Body of pancreas (tissue), 4 donors: Measurements from ENCODE around the gene RPS6KA2. TPM values are rescaled to one million over a fixed set of nuclear protein-coding genes. Genes with fewer than 3 reads are reported as not detected.

Experiments used
- ATAC-seq: fragments of 150-250 bp; one replicate; pipeline ENCODE4 v1.9.1; 2016
- DNase-seq, 4 donors: peaks; one replicate each; pipeline ENCODE4 v3.0.0-alpha.2; 2019
- H3K27ac ChIP-seq, 4 donors: fragments of 200-600 bp; sonication (generic); 1 replicate in 3 of 4; 2 replicates in 1 of 4; pipeline versions ENCODE4 v1.5.1 to v1.6.1; 2016 to 2019; ENCODE audit warnings: mild to moderate bottlenecking in 1 of 4, mixed read lengths in 1 of 4, moderate library complexity in 1 of 4
- H3K27me3 ChIP-seq, 2 donors: fragments of 200-600 bp; sonication (generic); one replicate each; pipeline ENCODE4 v1.6.0; 2016; ENCODE audit warnings: mild to moderate bottlenecking in 1 of 2
- H3K36me3 ChIP-seq, 2 donors: fragments of 200-600 bp; sonication (generic); replicated peaks in 1 of 2; 2 replicates each; pipeline ENCODE4 v1.5.1; 2016; ENCODE audit warnings: low read depth in 2 of 2; ENCODE audit not compliant: insufficient read depth in 1 of 2
- H3K4me1 ChIP-seq: fragments of 200-600 bp; sonication (generic); one replicate; pipeline ENCODE4 v1.6.0; 2016
- H3K4me3 ChIP-seq, 2 donors: fragments of 200-600 bp; sonication (generic); 1 replicate in 1 of 2; 2 replicates in 1 of 2; pipeline ENCODE4 v1.5.1; 2016 to 2019
- H3K9me3 ChIP-seq, 3 donors: fragments of 200-600 bp; sonication (generic); 1 replicate in 2 of 3; 2 replicates in 1 of 3; pipeline ENCODE4 v1.5.1; 2016
- CTCF ChIP-seq, 7 experiments: fragments of 450-650 bp in 4 of 7; fragments of 200-600 bp in 3 of 7; sonication (generic) in 3 of 7; IDR thresholded peaks; one replicate each; pipeline ENCODE4 v1.5.1; 2016 to 2019; ENCODE audit warnings: antibody characterized with exemption in 7 of 7
- POLR2A ChIP-seq, 3 donors: fragments of 450-650 bp; IDR thresholded peaks; one replicate each; pipeline ENCODE4 v1.6.1; 2016; ENCODE audit warnings: antibody characterized with exemption in 3 of 3, mild to moderate bottlenecking in 2 of 3
- WGBS, 2 donors: methylation state at CpG; one replicate each; pipeline ENCODE4 v1.1.5; 2017; 5-methylcytosine and 5-hydroxymethylcytosine counted together
- intact Hi-C: fragments of 100-400 bp; cut with DNase I; formaldehyde crosslinking; loops from one replicate; pipeline ENCODE4 v1.15.1; 2023
- total RNA-seq, 2 donors: library from RNA; depleted of rRNA; stranded (reverse); fragments of >200 nt; gene quantifications; one replicate each; pipeline ENCODE4 v1.1.0, GENCODE V29; 2016

RPS6KA2 gene
- total RNA-seq, 2 donors from 2014 or later: 24.4 to 53.7 TPM

DNA sequence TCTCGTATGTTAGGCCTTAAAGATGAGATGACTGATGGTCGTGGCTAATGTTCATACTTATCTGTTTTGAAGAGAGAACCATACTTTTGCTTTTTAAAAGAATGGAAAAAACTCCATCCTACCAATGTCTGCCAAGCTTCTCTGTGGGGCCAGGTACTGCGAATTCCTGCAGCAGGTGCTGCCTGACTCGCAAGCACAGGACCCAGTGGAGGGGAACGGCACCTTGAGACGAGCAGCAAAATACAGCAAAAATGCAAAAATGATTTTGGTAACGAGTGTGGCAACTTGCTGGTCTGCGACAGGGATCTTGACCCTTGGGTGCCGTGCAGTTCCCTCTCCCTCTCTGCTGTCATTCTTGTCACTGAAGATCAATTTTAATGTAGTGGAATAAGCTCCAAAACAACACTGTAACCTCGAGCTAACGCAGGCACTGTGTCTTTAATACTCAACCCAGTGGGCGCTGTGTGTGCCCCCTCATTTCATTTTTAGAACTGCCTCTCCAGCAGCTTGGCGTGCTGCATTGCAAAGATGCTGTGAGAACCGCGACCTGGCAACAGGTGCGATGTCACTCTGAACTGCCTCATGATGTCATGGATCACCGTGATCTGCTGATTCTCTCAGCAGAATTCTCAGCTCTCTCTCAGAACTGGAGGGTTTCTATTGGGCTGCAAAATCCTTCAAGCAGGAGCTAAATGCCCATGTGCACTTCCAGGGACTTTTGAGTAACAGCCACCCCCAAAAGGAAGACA lies 92.2 kb downstream of the RPS6KA2 start:
- Histone ChIP-seq H3K9me3 (no peaks in the 10 kb centered on the region), H3K27me3 (no peaks in the 10 kb centered on the region), H3K4me1 (no peaks in the 10 kb centered on the region), H3K27ac (no peak overlapping the region), H3K36me3 (no peaks in the 10 kb centered on the region), H3K4me3 (no peak overlapping the region)
- no peak for TF ChIP-seq CTCF (IDR thresholded peaks at IDR 0.05)
- TF ChIP-seq POLR2A (IDR thresholded peaks at IDR 0.05): no peak
- ATAC-seq: no peak
- WGBS, 2 donors: 87 to 94% methylated on average over 17 of the region's 17 CpGs
- intact Hi-C loops: no loop called here
- no peak for DNase-seq

DNA sequence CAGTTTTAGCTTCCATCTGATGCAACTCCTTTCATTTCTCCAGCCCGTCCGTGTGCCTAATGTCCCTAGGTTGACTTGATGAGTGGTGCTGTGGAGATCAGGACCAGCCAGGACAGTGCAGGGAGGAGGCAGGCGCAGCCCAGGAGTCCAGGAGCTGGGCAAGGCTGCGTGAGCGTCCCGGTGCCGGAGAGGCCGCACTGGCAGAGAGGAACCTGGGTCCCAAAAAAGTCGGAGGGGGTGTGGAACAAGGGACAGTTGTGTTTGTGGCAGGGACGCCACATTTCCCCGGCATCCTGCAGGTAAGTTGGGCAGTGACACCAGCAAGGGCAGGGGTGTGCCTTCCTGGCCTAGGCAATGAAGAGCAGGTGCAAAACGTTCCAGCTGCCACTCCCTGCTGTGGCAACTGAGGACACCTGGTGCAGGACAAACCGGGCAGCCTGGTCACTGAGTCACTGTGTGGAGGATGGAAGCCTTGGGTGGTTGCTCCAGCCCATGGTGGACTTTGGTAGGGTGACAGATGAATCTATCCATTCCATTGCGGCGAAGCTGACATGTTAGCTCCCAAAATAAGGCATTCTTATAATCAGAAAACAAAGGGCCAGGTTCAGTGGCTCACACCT lies 93.7 kb downstream of the RPS6KA2 start:
- no peak overlapping the region for H3K4me3 ChIP-seq
- 88 to 93% methylated on average over 11 to 15 of the region's 15 CpGs for WGBS, 2 donors
- ATAC-seq: no peak
- TF ChIP-seq POLR2A (IDR thresholded peaks at IDR 0.05): no peak
- TF ChIP-seq CTCF (IDR thresholded peaks at IDR 0.05): no peak
- no peaks in the 10 kb centered on the region for H3K9me3 ChIP-seq
- no peaks in the 10 kb centered on the region for H3K4me1 ChIP-seq
- no peaks in the 10 kb centered on the region for H3K27me3 ChIP-seq
- no peaks in the 10 kb centered on the region for H3K36me3 ChIP-seq
- intact Hi-C loops: no loop called here
- H3K27ac ChIP-seq: no peak overlapping the region
- no peak for DNase-seq

DNA sequence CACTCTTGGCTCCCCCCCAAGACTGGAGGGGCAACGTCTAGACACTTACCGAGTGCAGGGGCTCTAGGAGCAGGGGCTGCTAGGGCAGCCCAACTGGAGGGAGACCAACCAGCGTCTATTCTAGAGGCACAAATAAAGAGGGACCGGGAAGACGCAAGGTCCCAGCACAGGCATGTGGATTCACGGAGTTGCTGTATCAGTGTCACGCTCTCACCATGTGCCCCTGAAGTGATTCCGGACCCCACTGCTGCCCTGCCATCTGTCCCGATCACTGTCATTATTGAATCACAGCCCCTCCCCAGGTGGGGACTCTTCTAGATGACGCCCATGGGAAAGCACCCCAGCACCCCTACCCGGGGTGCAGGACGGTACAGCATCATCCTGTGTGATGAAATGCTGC lies 94.7 kb downstream of the RPS6KA2 start:
- Histone ChIP-seq H3K36me3 (no peaks in the 10 kb centered on the region), H3K27ac (no peak overlapping the region), H3K4me3 (no peak overlapping the region), H3K27me3 (no peaks in the 10 kb centered on the region), H3K4me1 (peaks cover 5% of the 10 kb centered on the region), H3K9me3 (no peaks in the 10 kb centered on the region)
- intact Hi-C loops: no loop called here
- ATAC-seq (no peak), DNase-seq (no peak)
- no peak for TF ChIP-seq POLR2A (IDR thresholded peaks at IDR 0.05)
- no peak for TF ChIP-seq CTCF (IDR thresholded peaks at IDR 0.05)
- 90 to 94% methylated on average over 6 to 12 of the region's 12 CpGs for WGBS, 2 donors

DNA sequence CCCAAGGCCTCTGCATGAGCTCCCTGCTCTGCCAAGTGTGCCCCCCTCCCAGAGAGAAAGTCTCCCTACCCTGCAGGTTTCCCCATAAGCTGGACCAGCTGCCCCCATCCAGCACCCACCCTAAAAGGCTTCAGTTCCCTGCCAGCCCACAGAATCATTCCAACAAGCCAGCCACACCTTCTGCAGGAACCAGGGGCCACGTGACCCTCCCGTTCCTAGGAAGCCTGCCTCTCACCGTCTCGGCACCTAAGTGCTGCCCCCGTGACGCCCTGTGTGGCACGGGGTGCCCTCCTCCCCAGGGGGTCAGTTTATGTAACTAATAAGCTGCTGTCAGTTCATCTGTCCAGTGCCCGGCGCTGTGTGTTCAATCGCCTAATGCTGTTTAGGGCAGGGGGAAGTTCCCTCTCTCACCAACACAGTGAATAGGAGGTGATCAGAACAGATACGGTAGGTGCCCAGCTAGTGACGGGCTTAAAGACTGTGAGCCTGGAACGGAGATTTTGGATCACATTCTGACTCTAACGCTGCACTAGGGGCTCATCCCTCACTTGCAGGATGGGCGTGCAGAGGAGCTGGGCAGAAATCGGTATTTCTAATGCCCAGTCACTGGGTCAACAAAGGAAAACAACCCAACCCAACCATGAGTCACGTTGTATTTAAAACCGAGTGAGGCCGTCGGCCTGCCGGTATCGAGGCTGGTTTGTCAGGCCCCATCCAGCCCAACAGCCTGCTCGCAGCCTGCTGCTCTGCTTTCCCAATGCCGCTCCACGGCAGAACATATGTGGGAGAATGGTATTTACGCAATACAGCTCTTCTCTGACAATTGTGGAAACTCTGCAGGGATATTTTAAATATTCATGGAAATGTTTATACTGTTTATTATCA lies 96.6 kb downstream of the RPS6KA2 start:
- WGBS, 2 donors: 96% methylated on average over 21 to 26 of the region's 26 CpGs
- ATAC-seq: no peak
- intact Hi-C loops: no loop called here

More for the DNA sequence above, 96.6 kb downstream of the RPS6KA2 start:
- H3K27ac ChIP-seq: no peak overlapping the region
- DNase-seq: no peak
- no peaks in the 10 kb centered on the region for H3K27me3 ChIP-seq
- no peak overlapping the region for H3K4me3 ChIP-seq
- TF ChIP-seq POLR2A (IDR thresholded peaks at IDR 0.05) (no peak), CTCF (IDR thresholded peaks at IDR 0.05) (no peak)
- peaks cover 5% of the 10 kb centered on the region for H3K4me1 ChIP-seq
- H3K36me3 ChIP-seq: no peaks in the 10 kb centered on the region
- H3K9me3 ChIP-seq: no peaks in the 10 kb centered on the region
